A549 treated with AZD9567 at 1 μM for 4 hours (cell line): ENCODE measurements around the gene PIK3C3. TPM values are rescaled to one million over a fixed set of nuclear protein-coding genes. Genes with fewer than 3 reads are reported as not detected.

Experiments used
- total RNA-seq: library from RNA; stranded (reverse); fragments of 200-300 nt; extraction: Qiagen RNA extraction; gene quantifications from 5 replicates; pipeline ENCODE4 v1.2.3, GENCODE V29; 2022; ENCODE audit not compliant: insufficient read depth

Gene PIK3C3
- 18.5 to 36.7 TPM (median 19.2 TPM) in 5 replicates for total RNA-seq

GRCh38 chr18:41954827-41955613, at the start of gene PIK3C3:
Gene PIK3C3 (plus strand): TSS chr18:41955234. CDS start chr18:41955292, 58 bp downstream.

